MCF 10A (cell line): ENCODE data around the gene CHRNE. TPM values are rescaled to one million over a fixed set of nuclear protein-coding genes. Genes with fewer than 3 reads are reported as not detected.

ENCODE experiments used
- BruUV-seq: library from RNA; stranded (reverse); fragments of 400-500 nt; replicated peaks from 2 replicates; lab custom pipeline; 2021; lab: Mats Ljungman, UMichigan
- CTCF ChIA-PET: fragments of 300-600 bp; sonication (Branson Sonifier 250); formaldehyde crosslinking; extraction: SDS; loops from one replicate; lab custom pipeline; 2021; ENCODE audit warnings: antibody characterized with exemption, inconsistent platforms; lab: Yijun Ruan, JAX
- POLR2A ChIA-PET: fragments of 300-600, 350-650 bp; sonication (Branson Sonifier 250); formaldehyde crosslinking; extraction: SDS; loops from one replicate; lab custom pipeline; 2020; ENCODE audit warnings: antibody characterized with exemption, inconsistent platforms; lab: Yijun Ruan, JAX
- DNase-seq: peaks from one replicate; pipeline ENCODE4 v3.0.0-alpha.2; 2018; ENCODE audit not compliant: unreplicated experiment
- H3K27ac Mint-ChIP-seq: one replicate; pipeline ENCODE4 v1.8.0; 2022; ENCODE audit warnings: mild to moderate bottlenecking, low read depth, mixed read lengths; ENCODE audit not compliant: unreplicated experiment
- H3K27me3 Mint-ChIP-seq: one replicate; pipeline ENCODE4 v1.8.0; 2022; ENCODE audit warnings: mixed read lengths; ENCODE audit not compliant: insufficient read depth, unreplicated experiment
- H3K36me3 Mint-ChIP-seq: one replicate; pipeline ENCODE4 v1.8.0; 2022; ENCODE audit warnings: mild to moderate bottlenecking, moderate library complexity, mixed read lengths; ENCODE audit not compliant: insufficient read depth, unreplicated experiment
- H3K4me1 Mint-ChIP-seq: one replicate; pipeline ENCODE4 v1.8.0; 2022; ENCODE audit warnings: mixed read lengths; ENCODE audit not compliant: insufficient read depth, unreplicated experiment
- H3K4me3 Mint-ChIP-seq: one replicate; pipeline ENCODE4 v1.8.0; 2022; ENCODE audit warnings: mild to moderate bottlenecking, moderate library complexity, mixed read lengths; ENCODE audit not compliant: unreplicated experiment
- H3K9me3 Mint-ChIP-seq: one replicate; pipeline ENCODE4 v1.8.0; 2022; ENCODE audit warnings: mixed read lengths; ENCODE audit not compliant: unreplicated experiment
- intact Hi-C: fragments of 100-400 bp; cut with micrococcal nuclease; formaldehyde crosslinking; loops from 2 replicates; pipeline ENCODE4 v1.14.1; 2022
- total RNA-seq: library from RNA; stranded (reverse); gene quantifications from 2 replicates; pipeline ENCODE4 v1.2.3, GENCODE V29; 2022
- TF ChIP-seq, protein P1 (sequence below): fragments of 200-600 bp; IDR thresholded peaks from one replicate; pipeline ENCODE4 v1.8.0; 2022; ENCODE audit warnings: antibody characterized with exemption, mild to moderate bottlenecking; ENCODE audit not compliant: unreplicated experiment

Gene CHRNE
- total RNA-seq, 1 experiment from 2014 or later = not detected

DNA sequence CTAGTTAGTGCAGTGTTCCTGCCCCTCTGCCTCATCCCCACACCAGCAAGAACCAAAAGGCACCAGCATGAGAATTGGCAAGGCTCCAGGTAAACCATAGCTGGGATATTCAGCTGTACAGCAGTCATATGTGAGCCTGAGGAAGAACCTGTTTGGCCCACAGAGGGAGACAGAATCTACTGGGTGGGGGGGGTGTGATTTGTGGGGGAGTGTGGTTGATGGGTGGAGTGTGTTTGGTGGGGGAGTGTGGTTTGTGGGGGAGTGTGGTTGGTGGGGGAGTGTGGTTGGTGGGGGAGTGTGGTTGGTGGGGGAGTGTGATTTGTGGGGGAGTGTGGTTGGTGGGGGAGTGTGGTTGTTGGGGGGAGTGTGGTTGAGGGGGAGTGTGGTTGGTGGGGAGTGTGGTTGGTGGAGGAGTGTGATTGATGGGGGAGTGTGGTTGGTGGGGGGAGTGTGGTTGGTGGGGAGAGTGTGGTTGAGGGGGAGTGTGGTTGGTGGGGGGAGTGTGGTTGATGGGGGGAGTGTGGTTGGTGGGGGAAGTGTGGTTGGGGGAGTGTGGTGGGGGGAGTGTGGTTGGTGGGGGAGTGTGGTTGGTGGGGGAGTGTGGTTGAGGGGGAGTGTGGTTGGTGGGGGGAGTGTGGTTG lies 50.2 kb downstream of the CHRNE start:
- intact Hi-C loops = no loop called here
- CTCF ChIA-PET = no interaction called here
- Mint-ChIP-seq H3K27me3 (no peaks in the 10 kb centered on the region), H3K4me1 (peaks cover 75% of the 10 kb centered on the region), H3K27ac (peak overlapping the region; percentile 89), H3K36me3 (peaks cover 27% of the 10 kb centered on the region), H3K9me3 (no peaks in the 10 kb centered on the region), H3K4me3 (peak overlapping the region; percentile 2)
- DNase-seq = peak; percentile 63
- TF ChIP-seq, protein P1, sequence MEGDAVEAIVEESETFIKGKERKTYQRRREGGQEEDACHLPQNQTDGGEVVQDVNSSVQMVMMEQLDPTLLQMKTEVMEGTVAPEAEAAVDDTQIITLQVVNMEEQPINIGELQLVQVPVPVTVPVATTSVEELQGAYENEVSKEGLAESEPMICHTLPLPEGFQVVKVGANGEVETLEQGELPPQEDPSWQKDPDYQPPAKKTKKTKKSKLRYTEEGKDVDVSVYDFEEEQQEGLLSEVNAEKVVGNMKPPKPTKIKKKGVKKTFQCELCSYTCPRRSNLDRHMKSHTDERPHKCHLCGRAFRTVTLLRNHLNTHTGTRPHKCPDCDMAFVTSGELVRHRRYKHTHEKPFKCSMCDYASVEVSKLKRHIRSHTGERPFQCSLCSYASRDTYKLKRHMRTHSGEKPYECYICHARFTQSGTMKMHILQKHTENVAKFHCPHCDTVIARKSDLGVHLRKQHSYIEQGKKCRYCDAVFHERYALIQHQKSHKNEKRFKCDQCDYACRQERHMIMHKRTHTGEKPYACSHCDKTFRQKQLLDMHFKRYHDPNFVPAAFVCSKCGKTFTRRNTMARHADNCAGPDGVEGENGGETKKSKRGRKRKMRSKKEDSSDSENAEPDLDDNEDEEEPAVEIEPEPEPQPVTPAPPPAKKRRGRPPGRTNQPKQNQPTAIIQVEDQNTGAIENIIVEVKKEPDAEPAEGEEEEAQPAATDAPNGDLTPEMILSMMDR = no peak
- POLR2A ChIA-PET = interaction anchor here (0.7 to 13.6 kb wide), 7 partner anchors 14 to 64 kb away, joined by 3 to 211 read pairs (median 3); partner anchors contain the start of genes GLTPD2 and MINK1
- BruUV-seq = no TSS peak

DNA sequence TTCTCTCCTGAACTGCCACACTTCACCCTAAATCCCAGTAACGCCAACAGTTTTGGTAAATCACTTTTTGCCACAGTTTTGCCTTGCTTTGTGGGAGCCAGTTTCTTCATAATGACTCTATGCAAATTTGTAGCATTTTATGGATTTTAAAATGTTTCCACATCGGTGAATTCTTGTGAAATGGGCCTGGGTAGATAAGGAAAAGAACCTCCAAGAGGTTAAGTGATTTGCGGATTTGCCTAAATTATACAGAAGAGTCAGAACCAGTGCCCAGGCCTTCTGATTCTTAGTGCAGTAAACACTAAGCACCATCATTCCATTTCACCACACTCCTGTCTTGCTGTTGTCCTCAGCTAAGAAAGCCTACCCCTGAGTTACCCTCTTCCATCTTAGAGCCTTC lies 51.8 kb downstream of the CHRNE start:
- H3K27me3 Mint-ChIP-seq = no peaks in the 10 kb centered on the region
- BruUV-seq = no TSS peak
- intact Hi-C loops = no loop called here
- peak overlapping the region; percentile 12 for H3K4me3 Mint-ChIP-seq
- H3K9me3 Mint-ChIP-seq = no peaks in the 10 kb centered on the region
- POLR2A ChIA-PET = interaction anchor here (0.7 to 13.6 kb wide), 6 partner anchors 9 to 119 kb away, joined by 3 to 211 read pairs (median 28); partner anchors contain the start of genes GLTPD2, MINK1, RNF167 and SLC25A11
- H3K4me1 Mint-ChIP-seq = peaks cover 72% of the 10 kb centered on the region
- peaks cover 21% of the 10 kb centered on the region for H3K36me3 Mint-ChIP-seq
- TF ChIP-seq, protein P1 = no peak
- CTCF ChIA-PET = interaction anchor here (0.5 to 2.8 kb wide), 3 partner anchors 8 to 61 kb away, joined by 3 to 11 read pairs (median 3); no protein-coding TSS in a partner anchor
- H3K27ac Mint-ChIP-seq = peak overlapping the region; percentile 89
- DNase-seq = no peak

DNA sequence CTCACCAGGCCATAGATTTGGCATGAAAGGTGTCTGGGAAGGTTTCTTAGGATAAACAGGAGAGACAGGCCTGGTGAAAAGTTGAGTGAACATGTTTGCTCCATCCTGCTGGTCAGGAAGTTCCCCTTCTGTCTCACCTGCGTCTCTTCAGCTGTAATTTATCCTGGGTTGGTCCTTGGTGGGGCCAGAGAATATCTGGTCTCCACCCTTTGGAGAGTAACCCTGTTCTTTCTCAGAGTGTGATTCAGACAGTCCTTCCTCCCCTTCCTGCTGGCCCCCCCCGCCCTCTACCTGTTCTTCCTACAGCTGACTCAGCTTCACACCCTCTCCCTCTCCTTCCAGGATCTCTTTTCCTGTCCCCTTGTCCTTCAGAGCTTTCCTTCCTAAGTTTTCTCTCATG lies 52.7 kb downstream of the CHRNE start:
- Mint-ChIP-seq H3K36me3 (peaks cover 25% of the 10 kb centered on the region), H3K9me3 (no peaks in the 10 kb centered on the region), H3K27me3 (no peaks in the 10 kb centered on the region), H3K27ac (peak overlapping the region; percentile 89), H3K4me3 (peak overlapping the region; percentile 12), H3K4me1 (peaks cover 77% of the 10 kb centered on the region)
- CTCF ChIA-PET = interaction anchor here (1.2 to 2.8 kb wide), 2 partner anchors 8 to 60 kb away, joined by 3 to 11 read pairs; no protein-coding TSS in a partner anchor
- no TSS peak for BruUV-seq
- DNase-seq = peak; percentile 82
- intact Hi-C loops = no loop called here
- TF ChIP-seq, protein P1 = no peak
- POLR2A ChIA-PET = interaction anchor here (0.7 to 13.6 kb wide), 16 partner anchors 10 to 1702 kb away, joined by 3 to 211 read pairs (median 6); partner anchors contain the start of genes ARRB2, GLTPD2, MINK1 and PLD2

DNA sequence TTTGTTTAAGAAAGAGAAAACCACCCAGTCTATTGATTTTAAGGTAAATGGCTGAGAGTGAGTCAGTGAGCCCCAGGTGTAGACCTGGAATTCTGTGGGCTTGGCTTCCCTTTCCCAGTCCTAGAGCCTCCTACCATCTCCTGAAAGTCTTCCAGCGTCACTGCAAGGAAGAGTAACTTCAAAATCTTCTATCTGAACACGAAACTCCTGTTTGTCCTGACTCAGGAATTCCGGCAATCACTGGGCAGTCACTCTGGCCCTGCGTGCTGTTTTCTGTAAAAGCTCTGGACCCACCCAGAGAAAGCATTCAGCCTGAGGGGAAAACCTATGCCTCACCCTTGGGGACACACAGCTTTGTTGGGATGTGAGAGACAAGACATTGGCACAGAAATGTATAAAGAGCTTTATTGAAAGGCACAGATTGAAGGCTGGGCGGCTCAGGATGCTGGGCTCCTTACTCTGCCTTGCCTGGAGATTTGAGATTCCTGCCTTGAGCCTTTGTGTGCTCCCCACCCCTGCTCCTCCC lies 53.8 kb downstream of the CHRNE start:
- Mint-ChIP-seq H3K27ac (peak overlapping the region; percentile 89), H3K36me3 (peaks cover 23% of the 10 kb centered on the region), H3K9me3 (no peaks in the 10 kb centered on the region), H3K4me1 (peaks cover 76% of the 10 kb centered on the region), H3K27me3 (no peaks in the 10 kb centered on the region), H3K4me3 (peak overlapping the region; percentile 12)
- CTCF ChIA-PET = interaction anchor here (0.7 to 2.8 kb wide), 4 partner anchors 9 to 59 kb away, joined by 3 to 11 read pairs (median 4); no protein-coding TSS in a partner anchor
- TF ChIP-seq, protein P1 = no peak
- intact Hi-C loops = loop anchor here (2.0 kb wide), 1 partner anchor 14 kb away; no protein-coding TSS in a partner anchor
- peak; percentile 90 for DNase-seq
- POLR2A ChIA-PET = interaction anchor here (0.7 to 13.6 kb wide), 17 partner anchors 11 to 146 kb away, joined by 3 to 211 read pairs (median 6); partner anchors contain the start of genes GLTPD2, MED11, MINK1 and PLD2
- no TSS peak for BruUV-seq
